K562 (cell line): ENCODE measurements around the gene C17orf50. TPM values are rescaled to one million over a fixed set of nuclear protein-coding genes. Genes with fewer than 3 reads are reported as not detected.

Experiments used
- ATAC-seq: fragments of 200-7000 bp; cut with Tn5 transposase; 3 replicates; pipeline ENCODE4 v1.9.1; 2020; ENCODE audit warnings: moderate library complexity
- BruUV-seq: library from RNA; stranded (reverse); fragments of 400-500 nt; replicated peaks from 2 replicates; lab custom pipeline; 2021; lab: Mats Ljungman, UMichigan
- CTCF ChIA-PET: fragments of 300-600 bp; formaldehyde crosslinking; extraction: SDS; loops from one replicate; lab custom pipeline; 2021; ENCODE audit warnings: low intra/inter-chr PET ratio; lab: Yijun Ruan, JAX
- POLR2A ChIA-PET: fragments of 300-600, 350-650 bp; sonication (Branson Sonifier 250); formaldehyde crosslinking; extraction: SDS; loops from one replicate; lab custom pipeline; 2021; ENCODE audit warnings: antibody characterized with exemption, inconsistent platforms; lab: Yijun Ruan, JAX
- DNase-seq, 4 experiments: peaks; one replicate each; pipeline versions ENCODE4 v3.0.0 to v3.0.0-alpha.2; 2011 to 2018; ENCODE audit warnings: low spot score in 3 of 4, mixed read lengths in 3 of 4; ENCODE audit errors: extremely low read depth in 1 of 4
- FAIRE-seq: peaks from 2 replicates; lab custom pipeline; 2011; peaks lifted over from hg19 to GRCh38; lab: Jason Lieb, UNC
- H2AFZ ChIP-seq: 2 replicates; pipeline ENCODE4 v1.6.0; 2011; ENCODE audit warnings: low read depth, low read length, control low read depth, inconsistent platforms
- H3K27ac ChIP-seq: fragments of 200-600 bp; 3 replicates; pipeline ENCODE4 v1.8.0; 2011; ENCODE audit warnings: low read depth, mild to moderate bottlenecking, control low read depth, inconsistent platforms, low read length, moderate library complexity, mixed read lengths; ENCODE audit errors: extremely low read depth
- H3K27me3 ChIP-seq, 2 experiments: fragments of 300-600 bp in 1 of 2; 2 replicates in 1 of 2; 3 replicates in 1 of 2; pipeline versions ENCODE4 v1.6.0 to v1.8.0; 2011; ENCODE audit warnings: inconsistent platforms in 2 of 2, low read length in 2 of 2, mild to moderate bottlenecking in 1 of 2, mixed read lengths in 1 of 2, moderate library complexity in 1 of 2; ENCODE audit not compliant: control insufficient read depth in 2 of 2, insufficient read depth in 2 of 2
- H3K36me3 ChIP-seq: fragments of 300-600 bp; 3 replicates; pipeline ENCODE4 v1.8.0; 2011; ENCODE audit warnings: mild to moderate bottlenecking, low read length, inconsistent platforms; ENCODE audit not compliant: control insufficient read depth, insufficient read depth
- H3K4me1 ChIP-seq, 2 experiments: fragments of 200-600 bp in 1 of 2; replicated peaks in 1 of 2; 2 replicates in 1 of 2; 3 replicates in 1 of 2; pipeline versions ENCODE4 v1.5.1 to v1.8.0; 2011; ENCODE audit warnings: inconsistent platforms in 2 of 2, low read length in 2 of 2, mild to moderate bottlenecking in 1 of 2, mixed read lengths in 1 of 2, moderate library complexity in 1 of 2; ENCODE audit not compliant: control insufficient read depth in 2 of 2, insufficient read depth in 2 of 2
- H3K4me2 ChIP-seq: 2 replicates; pipeline ENCODE4 v1.6.1; 2011; ENCODE audit warnings: low read length, control low read depth, inconsistent platforms, mixed read lengths; ENCODE audit not compliant: insufficient read depth
- H3K4me3 ChIP-seq: fragments of 200-600 bp; sonication (generic), shearing (Covaris generic); 2 replicates; pipeline ENCODE4 v1.5.1; 2016; ENCODE audit warnings: control low read depth, inconsistent platforms
- H3K79me2 ChIP-seq: fragments of 200-600 bp; 3 replicates; pipeline ENCODE4 v1.8.0; 2011; ENCODE audit warnings: low read length, inconsistent platforms; ENCODE audit not compliant: control insufficient read depth, insufficient read depth
- H3K9ac ChIP-seq, 2 experiments: 2 replicates each; pipeline versions ENCODE4 v1.6.0 to v1.6.1; 2011; ENCODE audit warnings: low read depth in 2 of 2, low read length in 2 of 2, control low read depth in 1 of 2, inconsistent platforms in 1 of 2, mild to moderate bottlenecking in 1 of 2, mixed read lengths in 1 of 2; ENCODE audit not compliant: insufficient read depth in 1 of 2
- H3K9me1 ChIP-seq: one replicate; pipeline ENCODE4 v1.6.0; 2011; ENCODE audit warnings: inconsistent platforms, mild to moderate bottlenecking, low read length, moderate library complexity; ENCODE audit not compliant: control insufficient read depth, insufficient read depth
- H3K9me3 ChIP-seq: replicated peaks from 2 replicates; pipeline ENCODE4 v1.5.1; 2011; ENCODE audit warnings: low read depth, low read length, inconsistent platforms; ENCODE audit not compliant: control insufficient read depth, insufficient read depth
- H4K20me1 ChIP-seq: replicated peaks from 2 replicates; pipeline ENCODE4 v1.6.1; 2011; ENCODE audit warnings: low read length, inconsistent platforms, mixed read lengths; ENCODE audit not compliant: control insufficient read depth, insufficient read depth
- AFF1 ChIP-seq, 2 experiments: fragments of 450-650 bp; IDR thresholded peaks; 2 replicates each; pipeline ENCODE4 v1.6.1; 2018; ENCODE audit warnings: mild to moderate bottlenecking in 2 of 2, low read depth in 1 of 2; ENCODE audit not compliant: partially characterized antibody in 2 of 2
- MAZ ChIP-seq, 2 experiments: fragments of 450-650 bp in 1 of 2; sonication (generic) in 1 of 2; formaldehyde crosslinking; IDR thresholded peaks in 1 of 2; conservative IDR thresholded peaks in 1 of 2; 2 replicates each; pipeline versions ENCODE4 v1.4.0 to v1.5.0; 2020; ENCODE audit warnings: mild to moderate bottlenecking in 1 of 2, missing genetic modification reagents in 1 of 2
- REST ChIP-seq, 2 experiments: fragments of 450-650 bp; formaldehyde crosslinking in 1 of 2; IDR thresholded peaks; 2 replicates each; pipeline versions ENCODE4 v1.4.0 to v1.6.1; 2014 to 2020; ENCODE audit warnings: mild to moderate bottlenecking in 2 of 2, borderline replicate concordance in 1 of 2, low read depth in 1 of 2
- SPI1 ChIP-seq: IDR thresholded peaks from 2 replicates; pipeline ENCODE4 v1.6.1; 2011; ENCODE audit warnings: low read depth, low read length, control low read depth, borderline replicate concordance
- ZNF121 ChIP-seq: sonication (generic); formaldehyde crosslinking; conservative IDR thresholded peaks from 2 replicates; pipeline ENCODE4 v1.8.0; 2022; ENCODE audit warnings: missing genetic modification reagents
- ZNF140 ChIP-seq: fragments of 250-450 bp; sonication (Bioruptor Pico); IDR thresholded peaks from 2 replicates; pipeline ENCODE4 v1.8.0; 2021; ENCODE audit warnings: moderate library complexity, mild to moderate bottlenecking, inconsistent platforms
- ZNF766 ChIP-seq: fragments of 200-800 bp; sonication (Bioruptor generic); conservative IDR thresholded peaks from 2 replicates; pipeline ENCODE4 v1.6.1; 2016; ENCODE audit warnings: missing genetic modification characterization, missing compliant biosample characterization
- whole genome bisulfite sequencing: fragments of 100-300 bp; shearing (Covaris generic); methylation state at CpG from one replicate; pipeline ENCODE4 v1.1.6; 2016; ENCODE audit warnings: low coverage, mixed read lengths; ENCODE audit not compliant: insufficient coverage; ENCODE audit errors: missing lambda C conversion rate; 5-methylcytosine and 5-hydroxymethylcytosine counted together
- in situ Hi-C: fragments of 300-500 bp; cut with MboI; formaldehyde crosslinking; loops from 4 replicates; pipeline ENCODE4 v1.15.0; 2018; ENCODE audit warnings: inconsistent platforms, mixed read lengths
- intact Hi-C: fragments of 100-400 bp; cut with micrococcal nuclease; formaldehyde crosslinking; loops from 2 replicates; pipeline ENCODE4 v1.14.2; 2022
- polyA plus RNA-seq, 8 experiments: library from polyadenylated mRNA; depleted of rRNA in 4 of 8; stranded (reverse) in 5 of 8; unstranded in 3 of 8; fragments of >200 nt; fragmentation: Nextera tagmentation in 2 of 8; fragmentation: Illumina TruSeq in 1 of 8; extraction: Ambion mirVana in 2 of 8; extraction: Trizol in 1 of 8; gene quantifications; 2 replicates each; pipeline versions ENCODE4 v1.2.1 to v1.2.3, GENCODE V29; 2011 to 2014; ENCODE audit warnings: inconsistent platforms in 1 of 8, missing spikeins in 1 of 8
- total RNA-seq, 7 experiments: library from RNA; depleted of rRNA in 6 of 7; stranded (reverse); fragments of >200 nt in 6 of 7; fragmentation: Illumina TruSeq in 2 of 7; extraction: Trizol in 2 of 7; gene quantifications; 2 replicates each; pipeline versions ENCODE4 v1.2.1 to v1.2.3, GENCODE V29; 2011 to 2021; ENCODE audit warnings: low replicate concordance in 1 of 7

C17orf50 gene
- total and polyA plus RNA-seq, 9 of the 15 experiments (the other 6 are each of a cell fraction or from before 2014, with no cell fraction given) = not detected

- peaks cover 17% of the 10 kb centered on the region for H4K20me1 ChIP-seq
- in situ Hi-C loops = loop anchor here (10.0 to 25.0 kb wide), 2 partner anchors 599 to 1306 kb away; partner anchors contain the start of genes NLE1 and UNC45B
- H3K4me2 ChIP-seq = no peak overlapping the region
- CTCF ChIA-PET = no interaction called here
- H3K27ac ChIP-seq = no peak overlapping the region
- H3K27me3 ChIP-seq = peaks cover 21 to 73% of the 10 kb centered on the region in 2 experiments
- H3K4me1 ChIP-seq = peaks cover 0 to 16% of the 10 kb centered on the region in 2 experiments; a peak in 3 of 5 replicates
- H3K79me2 ChIP-seq = no peaks in the 10 kb centered on the region
- peaks cover 4% of the 10 kb centered on the region for H3K9me1 ChIP-seq
- no TSS peak for BruUV-seq
- WGBS = 16% methylated on average over 7 of the region's 7 CpGs
- no peaks in the 10 kb centered on the region for H3K36me3 ChIP-seq
- no peak overlapping the region for H3K9ac ChIP-seq
- ATAC-seq = no peak
- POLR2A ChIA-PET = interaction anchor here (0.6 to 0.8 kb wide), 4 partner anchors 9 to 193 kb away, joined by 3 read pairs; no protein-coding TSS in a partner anchor
- intact Hi-C loops = no loop called here
- no peak overlapping the region for H3K4me3 ChIP-seq
- no peak overlapping the region for H2AFZ ChIP-seq
- H3K9me3 ChIP-seq = no peaks in the 10 kb centered on the region
- DNase-seq = peak in 3 of 4 experiments; percentile 45 to 55 (median 48)
- FAIRE-seq = no peak
- no peak for TF ChIP-seq ZNF140 (CRISPR knock-in tag)
- peak; percentile 77 for TF ChIP-seq ZNF121 (CRISPR knock-in tag)
- 0 out of 4 replicates have a peak, but pooled peaks of 1 of the 2 experiments have one; percentile 22 for TF ChIP-seq MAZ (CRISPR knock-in tag; conservative IDR thresholded peaks at IDR 0.05 in 1 of 2, IDR thresholded peaks at IDR 0.05 in 1 of 2)
- peak in 1 of 2 experiments; percentile 81 for TF ChIP-seq AFF1 (IDR thresholded peaks at IDR 0.05; ENCODE audit: low read depth in 1 of 2, partially characterized antibody in 2 of 2)
- peak; percentile 99 for TF ChIP-seq REST (IDR thresholded peaks at IDR 0.05; ENCODE audit: borderline replicate concordance)
- TF ChIP-seq REST (CRISPR knock-in tag; IDR thresholded peaks at IDR 0.05; ENCODE audit: low read depth) = peak; percentile 95
- TF ChIP-seq SPI1 = peak; percentile 73
- peak; percentile 57; the same call in 1 of the 2 replicates for TF ChIP-seq ZNF766 (CRISPR knock-in tag)
These were observed 16.9 kb upstream of the C17orf50 start for GRCh38 chr17:35743626-35744328.
